ENCODE results near the gene SMARCA2.

The SMARCA2 gene

GRCh38 chr9:2043243-2043642 is 28.1 kb downstream of the SMARCA2 start:
- no peak for DNase-seq

- no peak for DNase-seq
Observed at GRCh38 chr9:2043881-2044462, 28.8 kb downstream of the SMARCA2 start.

GRCh38 chr9:2047144-2047671 is 32.1 kb downstream of the SMARCA2 start:
- DNase-seq = no peak

GRCh38 chr9:2047916-2048315 is 32.8 kb downstream of the SMARCA2 start:
- DNase-seq = no peak

- DNase-seq = no peak
Observed at GRCh38 chr9:2050236-2050635, 35.1 kb downstream of the SMARCA2 start.

GRCh38 chr9:2053883-2054845 is 39.0 kb downstream of the SMARCA2 start:
- DNase-seq = peak; percentile 85

GRCh38 chr9:2055203-2055658 is 40.1 kb downstream of the SMARCA2 start:
- no peak for DNase-seq

GRCh38 chr9:2059274-2059929 is 44.3 kb downstream of the SMARCA2 start:
- no peak for DNase-seq

GRCh38 chr9:2060424-2060823 is 45.3 kb downstream of the SMARCA2 start:
- no peak for DNase-seq

- DNase-seq = no peak
Observed at GRCh38 chr9:2065704-2066103, 50.6 kb downstream of the SMARCA2 start.

- DNase-seq = no peak
Observed at GRCh38 chr9:2066312-2067273, 51.4 kb downstream of the SMARCA2 start.

GRCh38 chr9:2072752-2073405 is 57.7 kb downstream of the SMARCA2 start:
- DNase-seq = no peak

- DNase-seq = no peak
Observed at GRCh38 chr9:2082772-2083171, 67.6 kb downstream of the SMARCA2 start.

- no peak for DNase-seq
Observed at GRCh38 chr9:2083479-2083878, 68.3 kb downstream of the SMARCA2 start.

GRCh38 chr9:2085716-2086115 is 70.6 kb downstream of the SMARCA2 start:
- no peak for DNase-seq

- no peak for DNase-seq
Observed at GRCh38 chr9:2086116-2086515, 71.0 kb downstream of the SMARCA2 start.

- no peak for DNase-seq
Observed at GRCh38 chr9:2086971-2087370, 71.8 kb downstream of the SMARCA2 start.

GRCh38 chr9:2087500-2088313 is 72.6 kb downstream of the SMARCA2 start:
- no peak for DNase-seq

- DNase-seq = no peak
Observed at GRCh38 chr9:2093920-2094597, 78.9 kb downstream of the SMARCA2 start.

- DNase-seq = no peak
Observed at GRCh38 chr9:2096376-2096970, 81.3 kb downstream of the SMARCA2 start.
